GM18505 (cell line): Measurements from ENCODE around the gene CEP112.

ENCODE experiments used
- ATAC-seq: cut with Tn5 transposase; IDR thresholded peaks from one replicate; pipeline ENCODE4 v1.9.1; 2021; ENCODE audit not compliant: unreplicated experiment
- POLR2A ChIP-seq: IDR thresholded peaks from 4 replicates; pipeline ENCODE4 v1.6.1; 2011; ENCODE audit warnings: borderline replicate concordance; ENCODE audit not compliant: insufficient read depth, insufficient read length; ENCODE audit errors: extremely low read depth

Gene CEP112

GRCh38 chr17:66221755-66222530, 30.0 kb upstream of the CEP112 start:
- TF ChIP-seq POLR2A = no peak
- ATAC-seq = no peak

GRCh38 chr17:66221343-66221742, 29.4 kb upstream of the CEP112 start:
- ATAC-seq = no peak
- TF ChIP-seq POLR2A = no peak

- no peak for ATAC-seq
- no peak for TF ChIP-seq POLR2A
Observed at GRCh38 chr17:66220079-66220835, 28.3 kb upstream of the CEP112 start.

DNA sequence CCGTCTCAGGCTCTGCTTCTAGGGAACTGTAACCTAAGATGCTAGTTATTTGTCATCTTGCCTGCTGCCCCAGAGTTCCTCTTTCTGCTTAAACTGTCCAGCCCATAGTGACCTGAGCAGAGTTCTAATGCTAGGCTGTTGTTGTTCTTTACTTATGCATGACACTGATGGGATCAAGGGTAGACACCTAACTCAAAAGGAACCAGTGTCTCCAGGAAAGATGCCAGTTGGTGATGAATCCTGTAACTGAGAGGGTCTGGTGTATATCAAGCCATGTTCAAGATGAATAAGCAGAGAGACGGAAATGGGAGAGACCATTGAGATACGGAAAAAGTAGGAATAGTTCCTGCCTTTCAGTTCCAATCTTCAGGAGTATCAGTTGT, 23.6 kb upstream of the CEP112 start:
- ATAC-seq = no peak
- no peak for TF ChIP-seq POLR2A

DNA sequence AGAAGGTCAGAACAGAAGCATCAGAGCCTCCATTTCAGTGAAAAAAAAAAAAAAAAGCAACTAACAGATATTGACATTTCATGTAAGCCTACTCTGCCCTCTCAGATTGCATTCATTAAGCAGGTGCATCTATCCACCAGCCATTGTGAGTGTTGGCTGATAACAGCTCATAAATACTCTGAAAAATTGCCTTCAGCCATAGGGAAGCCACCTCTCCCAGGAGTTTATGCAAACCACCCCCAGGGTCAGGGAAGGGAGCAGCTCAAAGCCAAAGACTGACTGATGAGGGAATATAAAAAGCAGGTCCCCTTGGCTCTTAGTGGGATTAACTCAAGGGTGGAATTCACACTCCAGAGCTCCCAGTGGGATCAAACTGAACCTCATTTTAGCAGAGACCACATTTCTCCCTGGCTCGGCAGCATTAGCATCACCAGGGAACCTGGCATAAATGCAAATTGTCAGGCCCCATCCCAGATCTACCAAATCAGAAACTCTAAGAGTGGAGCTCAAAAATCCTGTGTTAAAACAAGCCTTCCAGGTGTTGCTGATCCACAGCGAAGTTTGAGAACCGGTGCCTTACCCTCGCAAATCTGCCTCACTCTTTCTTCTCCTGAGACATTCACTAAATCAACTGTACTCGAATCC, 23.1 kb upstream of the CEP112 start:
- ATAC-seq = no peak
- TF ChIP-seq POLR2A = no peak

GRCh38 chr17:66211047-66211810, 19.3 kb upstream of the CEP112 start:
- no peak for TF ChIP-seq POLR2A
- no peak for ATAC-seq

GRCh38 chr17:66210208-66210574, 18.3 kb upstream of the CEP112 start:
- no peak for ATAC-seq
- TF ChIP-seq POLR2A = no peak

- ATAC-seq = no peak
- TF ChIP-seq POLR2A = no peak
Observed at GRCh38 chr17:66207936-66208335, 16.0 kb upstream of the CEP112 start.

DNA sequence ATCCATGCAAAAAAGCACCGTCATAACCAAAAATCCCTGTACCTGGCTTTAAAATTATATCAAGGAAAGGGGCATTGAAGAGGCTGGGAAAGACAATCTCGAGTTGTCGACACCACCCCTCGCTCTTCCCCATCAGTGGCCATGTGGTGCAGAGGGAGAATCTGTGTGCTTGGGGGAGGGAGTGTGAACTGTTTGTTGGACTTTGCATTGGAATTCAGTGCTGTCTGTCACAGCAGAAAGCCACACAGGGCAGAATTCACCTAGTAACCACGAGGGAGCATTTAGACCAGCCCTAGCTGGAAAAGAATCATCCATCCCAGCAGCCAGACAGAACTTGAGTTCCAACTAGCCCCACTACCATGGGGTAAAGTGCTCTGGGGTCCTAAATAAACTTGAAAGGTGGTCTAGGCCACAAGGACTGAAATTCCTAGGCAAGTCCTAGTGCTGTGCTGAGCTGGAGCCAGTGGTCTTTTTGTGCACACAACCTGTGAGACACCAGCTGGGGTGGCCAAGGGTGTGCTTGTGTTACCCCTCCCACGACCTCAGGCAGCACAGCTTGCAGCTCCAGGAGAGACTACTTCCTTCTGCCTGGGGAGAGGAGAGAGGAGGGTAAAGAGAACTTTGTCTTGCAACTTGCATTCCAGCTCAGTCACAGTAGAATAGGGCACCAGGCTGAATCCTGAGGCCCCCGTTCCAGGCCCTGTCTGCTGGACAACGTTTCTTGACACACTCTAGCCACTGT, 11.5 kb upstream of the CEP112 start:
- no peak for TF ChIP-seq POLR2A
- ATAC-seq = no peak

- no peak for ATAC-seq
- no peak for TF ChIP-seq POLR2A
Observed at GRCh38 chr17:66200685-66201092, 8.8 kb upstream of the CEP112 start.

GRCh38 chr17:66198242-66198641, 6.3 kb upstream of the CEP112 start:
- ATAC-seq = no peak
- TF ChIP-seq POLR2A = no peak

GRCh38 chr17:66192378-66192687, 400 bp upstream of the CEP112 start:
- TF ChIP-seq POLR2A = no peak
- no peak for ATAC-seq

GRCh38 chr17:66190738-66191592, 968 bp downstream of the CEP112 start:
- TF ChIP-seq POLR2A = no peak
- no peak for ATAC-seq

DNA sequence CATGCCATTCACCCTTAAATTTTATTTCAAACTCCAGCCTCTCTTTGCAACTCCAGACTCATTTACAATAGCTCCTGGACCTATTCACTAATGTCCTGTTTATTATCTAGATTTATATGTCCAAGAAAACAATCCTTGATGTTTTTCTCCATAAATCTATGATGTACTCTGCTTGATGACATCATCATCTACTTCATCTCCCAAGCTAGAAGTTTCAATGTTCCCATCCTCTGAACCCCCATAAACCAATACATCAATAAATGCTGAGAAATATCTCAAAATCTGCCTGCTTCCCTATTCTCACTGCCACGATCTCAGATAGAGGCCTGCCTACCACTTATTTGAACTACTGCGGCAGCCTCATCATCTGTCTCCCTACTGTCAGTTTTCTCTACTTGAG, 4.2 kb downstream of the CEP112 start:
- TF ChIP-seq POLR2A = no peak
- ATAC-seq = no peak
